GM18519 (cell line): ENCODE measurements around the gene PCDHB1.

ENCODE experiments used
- ATAC-seq: cut with Tn5 transposase; IDR thresholded peaks from one replicate; pipeline ENCODE4 v1.9.1; 2021; ENCODE audit warnings: mild to moderate bottlenecking, moderate library complexity; ENCODE audit not compliant: unreplicated experiment, low FRiP score

Gene PCDHB1

GRCh38 chr5:141050622-141051520, at the start of gene PCDHB1:
Gene PCDHB1 (plus strand): TSS chr5:141051374. CDS start chr5:141051471, 97 bp downstream.
- ATAC-seq = no peak

- no peak for ATAC-seq
Observed at GRCh38 chr5:141001446-141001843, 49.7 kb upstream of the PCDHB1 start.

GRCh38 chr5:141001844-141002604, 49.1 kb upstream of the PCDHB1 start:
- no peak for ATAC-seq

GRCh38 chr5:141002605-141002965, 48.6 kb upstream of the PCDHB1 start:
- no peak for ATAC-seq

- ATAC-seq = no peak
Observed at GRCh38 chr5:141003031-141003430, 48.1 kb upstream of the PCDHB1 start.

GRCh38 chr5:141003791-141004611, 47.2 kb upstream of the PCDHB1 start:
- ATAC-seq = no peak

GRCh38 chr5:141007791-141008190, 43.4 kb upstream of the PCDHB1 start:
- no peak for ATAC-seq

- ATAC-seq = no peak
Observed at GRCh38 chr5:141010047-141010793, 41.0 kb upstream of the PCDHB1 start.

- ATAC-seq = no peak
Observed at GRCh38 chr5:141017943-141018342, 33.2 kb upstream of the PCDHB1 start.

GRCh38 chr5:141022384-141022783, 28.8 kb upstream of the PCDHB1 start:
- ATAC-seq = no peak

- no peak for ATAC-seq
Observed at GRCh38 chr5:141031006-141031405, 20.2 kb upstream of the PCDHB1 start.

- no peak for ATAC-seq
Observed at GRCh38 chr5:141032626-141033025, 18.5 kb upstream of the PCDHB1 start.

- ATAC-seq = no peak
Observed at GRCh38 chr5:141039061-141039460, 12.1 kb upstream of the PCDHB1 start.

GRCh38 chr5:141039517-141039916, 11.7 kb upstream of the PCDHB1 start:
- ATAC-seq = no peak

GRCh38 chr5:141040093-141040770, 10.9 kb upstream of the PCDHB1 start:
- no peak for ATAC-seq

- no peak for ATAC-seq
Observed at GRCh38 chr5:141040771-141041426, 10.3 kb upstream of the PCDHB1 start.

GRCh38 chr5:141041427-141041785, 9.8 kb upstream of the PCDHB1 start:
- no peak for ATAC-seq

- no peak for ATAC-seq
Observed at GRCh38 chr5:141042555-141042954, 8.6 kb upstream of the PCDHB1 start.

GRCh38 chr5:141051521-141051866, 320 bp downstream of the PCDHB1 start:
- ATAC-seq = no peak
